Osteocyte (in vitro differentiated cells): ENCODE measurements around the gene CPTP. TPM values are rescaled to one million over a fixed set of nuclear protein-coding genes. Genes with fewer than 3 reads are reported as not detected.
A peak's percentile ranks its signal among the peaks of the same experiment; 100 is the strongest.

Experiments
- DNase-seq: peaks from one replicate; pipeline ENCODE4 v3.0.0; 2021; ENCODE audit warnings: mixed read lengths; ENCODE audit not compliant: unreplicated experiment; ENCODE audit errors: extremely low spot score
- H3K27ac Mint-ChIP-seq: one replicate; pipeline ENCODE4 v1.8.0; 2021; ENCODE audit warnings: mild to moderate bottlenecking, mixed read lengths; ENCODE audit not compliant: unreplicated experiment
- H3K27me3 Mint-ChIP-seq: one replicate; pipeline ENCODE4 v1.8.0; 2021; ENCODE audit warnings: mixed read lengths; ENCODE audit not compliant: unreplicated experiment
- H3K36me3 Mint-ChIP-seq: one replicate; pipeline ENCODE4 v1.8.0; 2021; ENCODE audit warnings: mixed read lengths; ENCODE audit not compliant: unreplicated experiment
- H3K4me1 Mint-ChIP-seq: one replicate; pipeline ENCODE4 v1.8.0; 2021; ENCODE audit warnings: mixed read lengths; ENCODE audit not compliant: unreplicated experiment
- H3K4me3 Mint-ChIP-seq: one replicate; pipeline ENCODE4 v1.8.0; 2021; ENCODE audit warnings: mild to moderate bottlenecking, moderate library complexity, mixed read lengths; ENCODE audit not compliant: unreplicated experiment
- H3K9me3 Mint-ChIP-seq: one replicate; pipeline ENCODE4 v1.8.0; 2021; ENCODE audit warnings: mixed read lengths; ENCODE audit not compliant: unreplicated experiment
- CTCF ChIP-seq: fragments of 200-600 bp; sonication (generic); IDR thresholded peaks from 2 replicates; pipeline ENCODE4 v1.5.0; 2021; ENCODE audit warnings: antibody characterized with exemption, mild to moderate bottlenecking, moderate library complexity
- total RNA-seq: library from RNA; stranded (reverse); gene quantifications from 2 replicates; pipeline ENCODE4 v1.2.1, GENCODE V29; 2021

The CPTP gene
- total RNA-seq, 1 donor from 2014 or later: 23.5 TPM

DNA sequence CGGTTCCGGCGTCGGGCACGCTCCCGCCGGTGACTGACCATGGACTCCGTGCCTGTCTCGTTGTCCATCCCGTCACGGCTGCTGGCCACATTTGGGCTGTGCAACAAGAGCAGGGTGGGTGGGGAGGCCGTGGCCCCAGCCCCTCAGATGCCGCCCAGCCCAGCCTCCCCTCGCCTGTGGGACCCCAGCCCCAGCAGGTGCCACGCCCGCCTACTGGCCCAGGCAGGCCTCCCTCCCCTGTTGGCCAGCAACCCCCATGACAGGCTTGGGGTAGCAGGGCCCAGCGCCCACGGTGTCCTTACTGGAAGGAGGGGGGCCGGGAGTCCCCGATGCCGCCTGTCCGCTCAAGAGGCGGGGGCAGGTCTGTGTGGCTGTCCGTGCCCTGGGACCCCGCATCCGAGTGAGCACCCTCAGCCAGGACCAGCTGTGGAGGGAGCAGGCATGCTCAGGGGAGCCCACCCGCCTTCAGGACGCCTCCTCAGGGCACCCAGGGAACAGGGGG lies 17.5 kb downstream of the CPTP start:
- no peak for TF ChIP-seq CTCF
- peaks cover 17% of the 10 kb centered on the region for H3K4me1 Mint-ChIP-seq
- H3K4me3 Mint-ChIP-seq: no peak overlapping the region
- H3K9me3 Mint-ChIP-seq: no peaks in the 10 kb centered on the region
- no peak for DNase-seq
- no peaks in the 10 kb centered on the region for H3K27me3 Mint-ChIP-seq
- peaks cover 8% of the 10 kb centered on the region for H3K36me3 Mint-ChIP-seq
- no peak overlapping the region for H3K27ac Mint-ChIP-seq

DNA sequence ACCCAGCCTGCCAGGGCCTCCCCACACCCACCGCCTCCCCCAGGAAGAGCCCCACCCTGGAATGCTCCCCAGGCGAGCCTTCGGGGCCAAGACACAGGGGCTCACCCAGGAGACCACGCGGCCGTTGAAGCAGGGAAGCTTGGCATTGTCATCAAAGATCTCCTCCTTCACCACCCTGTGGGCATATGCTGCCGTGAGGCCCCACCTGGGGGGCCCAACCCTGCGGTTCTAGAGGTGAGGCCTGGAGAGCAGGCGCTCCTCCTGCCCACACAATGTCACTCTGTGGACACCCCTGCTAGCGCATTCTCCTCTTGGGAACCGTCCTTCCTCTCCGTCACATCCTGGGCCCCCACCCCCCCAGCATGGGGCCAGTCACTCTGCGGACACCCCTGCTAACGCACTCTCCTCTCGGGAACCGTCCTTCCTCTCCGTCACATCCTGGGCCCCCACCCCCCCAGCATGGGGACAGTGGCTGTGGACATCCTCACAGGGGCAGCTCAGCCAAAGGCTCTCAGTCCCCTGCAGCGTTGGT lies 18.0 kb downstream of the CPTP start:
- peaks cover 23% of the 10 kb centered on the region for H3K4me1 Mint-ChIP-seq
- H3K27me3 Mint-ChIP-seq: no peaks in the 10 kb centered on the region
- no peak overlapping the region for H3K27ac Mint-ChIP-seq
- H3K4me3 Mint-ChIP-seq: no peak overlapping the region
- DNase-seq: no peak
- H3K9me3 Mint-ChIP-seq: no peaks in the 10 kb centered on the region
- TF ChIP-seq CTCF: no peak
- H3K36me3 Mint-ChIP-seq: peaks cover 8% of the 10 kb centered on the region

GRCh38 chr1:1343811-1344421 lies 19.3 kb downstream of the CPTP start:
- no peak for DNase-seq
- Mint-ChIP-seq H3K4me3 (no peak overlapping the region), H3K9me3 (no peaks in the 10 kb centered on the region), H3K36me3 (peaks cover 8% of the 10 kb centered on the region), H3K27me3 (no peaks in the 10 kb centered on the region), H3K27ac (no peak overlapping the region), H3K4me1 (peaks cover 24% of the 10 kb centered on the region)
- TF ChIP-seq CTCF: no peak

DNA sequence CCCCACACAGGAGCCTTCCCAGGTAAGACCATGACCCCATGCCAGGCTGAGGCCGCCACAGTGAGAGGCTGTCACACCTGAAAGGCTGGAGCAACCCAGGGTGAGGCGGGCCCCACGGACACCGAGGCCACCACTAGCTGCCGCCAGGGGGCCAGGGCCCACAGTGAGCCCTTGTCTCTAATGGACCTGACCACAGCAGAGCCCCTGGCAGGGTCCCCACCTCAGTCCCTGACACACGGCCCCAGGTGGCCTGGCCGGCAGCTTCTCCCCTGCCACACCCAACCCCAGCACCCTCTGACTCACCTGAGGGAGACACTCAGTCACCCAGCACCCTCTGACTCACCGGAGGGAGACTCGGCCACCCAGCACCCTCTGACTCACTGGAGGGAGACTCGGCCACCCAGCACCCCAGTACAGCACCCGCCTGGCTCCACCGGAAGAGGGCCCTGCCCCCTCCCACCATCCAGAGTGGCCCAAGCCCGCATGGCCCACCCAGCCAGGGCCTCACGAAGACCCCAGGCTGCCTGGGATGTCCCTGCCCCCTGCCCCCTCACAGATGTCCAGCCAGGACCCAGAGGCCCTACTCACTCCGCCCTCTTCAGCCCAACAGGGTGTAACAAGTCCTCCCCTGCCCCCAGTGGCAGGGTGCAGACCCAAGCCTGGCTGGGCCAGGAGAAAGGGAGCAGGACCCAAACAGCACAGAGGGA lies 20.2 kb downstream of the CPTP start:
- no peaks in the 10 kb centered on the region for H3K27me3 Mint-ChIP-seq
- no peaks in the 10 kb centered on the region for H3K9me3 Mint-ChIP-seq
- no peak overlapping the region for H3K4me3 Mint-ChIP-seq
- H3K36me3 Mint-ChIP-seq: peaks cover 8% of the 10 kb centered on the region
- DNase-seq: no peak
- H3K4me1 Mint-ChIP-seq: peaks cover 24% of the 10 kb centered on the region
- no peak overlapping the region for H3K27ac Mint-ChIP-seq
- TF ChIP-seq CTCF: peak; percentile 50

GRCh38 chr1:1345384-1345783 lies 20.8 kb downstream of the CPTP start:
- Mint-ChIP-seq H3K27ac (no peak overlapping the region), H3K9me3 (no peaks in the 10 kb centered on the region), H3K4me3 (no peak overlapping the region), H3K27me3 (no peaks in the 10 kb centered on the region), H3K4me1 (peaks cover 24% of the 10 kb centered on the region), H3K36me3 (peaks cover 6% of the 10 kb centered on the region)
- DNase-seq: no peak
- TF ChIP-seq CTCF: no peak
